K562 (cell line): ENCODE results near the gene BAIAP2L2. TPM values are rescaled to one million over a fixed set of nuclear protein-coding genes. Genes with fewer than 3 reads are reported as not detected.

Source experiments
- ATAC-seq: fragments of 200-7000 bp; cut with Tn5 transposase; 3 replicates; pipeline ENCODE4 v1.9.1; 2020; ENCODE audit warnings: moderate library complexity
- BruUV-seq: library from RNA; stranded (reverse); fragments of 400-500 nt; replicated peaks from 2 replicates; lab custom pipeline; 2021; lab: Mats Ljungman, UMichigan
- CTCF ChIA-PET: fragments of 300-600 bp; formaldehyde crosslinking; extraction: SDS; loops from one replicate; lab custom pipeline; 2021; ENCODE audit warnings: low intra/inter-chr PET ratio; lab: Yijun Ruan, JAX
- POLR2A ChIA-PET: fragments of 300-600, 350-650 bp; sonication (Branson Sonifier 250); formaldehyde crosslinking; extraction: SDS; loops from one replicate; lab custom pipeline; 2021; ENCODE audit warnings: antibody characterized with exemption, inconsistent platforms; lab: Yijun Ruan, JAX
- DNase-seq, 4 experiments: peaks; one replicate each; pipeline versions ENCODE4 v3.0.0 to v3.0.0-alpha.2; 2011 to 2018; ENCODE audit warnings: low spot score in 3 of 4, mixed read lengths in 3 of 4; ENCODE audit errors: extremely low read depth in 1 of 4
- FAIRE-seq: peaks from 2 replicates; lab custom pipeline; 2011; peaks lifted over from hg19 to GRCh38; lab: Jason Lieb, UNC
- H2AFZ ChIP-seq: 2 replicates; pipeline ENCODE4 v1.6.0; 2011; ENCODE audit warnings: low read depth, low read length, control low read depth, inconsistent platforms
- H3K27ac ChIP-seq: fragments of 200-600 bp; 3 replicates; pipeline ENCODE4 v1.8.0; 2011; ENCODE audit warnings: low read depth, mild to moderate bottlenecking, control low read depth, inconsistent platforms, low read length, moderate library complexity, mixed read lengths; ENCODE audit errors: extremely low read depth
- H3K27me3 ChIP-seq, 2 experiments: fragments of 300-600 bp in 1 of 2; 2 replicates in 1 of 2; 3 replicates in 1 of 2; pipeline versions ENCODE4 v1.6.0 to v1.8.0; 2011; ENCODE audit warnings: inconsistent platforms in 2 of 2, low read length in 2 of 2, mild to moderate bottlenecking in 1 of 2, mixed read lengths in 1 of 2, moderate library complexity in 1 of 2; ENCODE audit not compliant: control insufficient read depth in 2 of 2, insufficient read depth in 2 of 2
- H3K36me3 ChIP-seq: fragments of 300-600 bp; 3 replicates; pipeline ENCODE4 v1.8.0; 2011; ENCODE audit warnings: mild to moderate bottlenecking, low read length, inconsistent platforms; ENCODE audit not compliant: control insufficient read depth, insufficient read depth
- H3K4me1 ChIP-seq, 2 experiments: fragments of 200-600 bp in 1 of 2; replicated peaks in 1 of 2; 2 replicates in 1 of 2; 3 replicates in 1 of 2; pipeline versions ENCODE4 v1.5.1 to v1.8.0; 2011; ENCODE audit warnings: inconsistent platforms in 2 of 2, low read length in 2 of 2, mild to moderate bottlenecking in 1 of 2, mixed read lengths in 1 of 2, moderate library complexity in 1 of 2; ENCODE audit not compliant: control insufficient read depth in 2 of 2, insufficient read depth in 2 of 2
- H3K4me2 ChIP-seq: 2 replicates; pipeline ENCODE4 v1.6.1; 2011; ENCODE audit warnings: low read length, control low read depth, inconsistent platforms, mixed read lengths; ENCODE audit not compliant: insufficient read depth
- H3K4me3 ChIP-seq: fragments of 200-600 bp; sonication (generic), shearing (Covaris generic); 2 replicates; pipeline ENCODE4 v1.5.1; 2016; ENCODE audit warnings: control low read depth, inconsistent platforms
- H3K79me2 ChIP-seq: fragments of 200-600 bp; 3 replicates; pipeline ENCODE4 v1.8.0; 2011; ENCODE audit warnings: low read length, inconsistent platforms; ENCODE audit not compliant: control insufficient read depth, insufficient read depth
- H3K9ac ChIP-seq, 2 experiments: 2 replicates each; pipeline versions ENCODE4 v1.6.0 to v1.6.1; 2011; ENCODE audit warnings: low read depth in 2 of 2, low read length in 2 of 2, control low read depth in 1 of 2, inconsistent platforms in 1 of 2, mild to moderate bottlenecking in 1 of 2, mixed read lengths in 1 of 2; ENCODE audit not compliant: insufficient read depth in 1 of 2
- H3K9me1 ChIP-seq: one replicate; pipeline ENCODE4 v1.6.0; 2011; ENCODE audit warnings: inconsistent platforms, mild to moderate bottlenecking, low read length, moderate library complexity; ENCODE audit not compliant: control insufficient read depth, insufficient read depth
- H3K9me3 ChIP-seq: replicated peaks from 2 replicates; pipeline ENCODE4 v1.5.1; 2011; ENCODE audit warnings: low read depth, low read length, inconsistent platforms; ENCODE audit not compliant: control insufficient read depth, insufficient read depth
- H4K20me1 ChIP-seq: replicated peaks from 2 replicates; pipeline ENCODE4 v1.6.1; 2011; ENCODE audit warnings: low read length, inconsistent platforms, mixed read lengths; ENCODE audit not compliant: control insufficient read depth, insufficient read depth
- CCAR2 ChIP-seq: fragments of 200-400 bp; formaldehyde crosslinking; IDR thresholded peaks from 2 replicates; pipeline ENCODE4 v1.6.1; 2017; ENCODE audit warnings: mild to moderate bottlenecking, low read depth, low read length
- CEBPB ChIP-seq: fragments of 450-650 bp; IDR thresholded peaks from 2 replicates; pipeline ENCODE4 v1.6.1; 2016; ENCODE audit warnings: missing genetic modification characterization, missing compliant biosample characterization
- KDM4B ChIP-seq, 2 experiments: fragments of 450-650 bp in 1 of 2; sonication (generic) in 1 of 2; IDR thresholded peaks; 2 replicates each; pipeline ENCODE4 v1.6.1; 2016 to 2017; ENCODE audit warnings: borderline replicate concordance in 2 of 2, antibody characterized with exemption in 1 of 2, low read depth in 1 of 2, mild to moderate bottlenecking in 1 of 2
- RAD51 ChIP-seq: fragments of 450-650 bp; IDR thresholded peaks from 2 replicates; pipeline ENCODE4 v1.7.1; 2016; ENCODE audit warnings: low read depth, mild to moderate bottlenecking, borderline replicate concordance
- ZNF668 ChIP-seq: fragments of 250-450 bp; sonication (Bioruptor Pico); IDR thresholded peaks from 2 replicates; pipeline ENCODE4 v1.8.0; 2022; ENCODE audit warnings: mild to moderate bottlenecking, inconsistent platforms
- WGBS: fragments of 100-300 bp; shearing (Covaris generic); methylation state at CpG from one replicate; pipeline ENCODE4 v1.1.6; 2016; ENCODE audit warnings: low coverage, mixed read lengths; ENCODE audit not compliant: insufficient coverage; ENCODE audit errors: missing lambda C conversion rate; 5-methylcytosine and 5-hydroxymethylcytosine counted together
- in situ Hi-C: fragments of 300-500 bp; cut with MboI; formaldehyde crosslinking; loops from 4 replicates; pipeline ENCODE4 v1.15.0; 2018; ENCODE audit warnings: inconsistent platforms, mixed read lengths
- intact Hi-C: fragments of 100-400 bp; cut with micrococcal nuclease; formaldehyde crosslinking; loops from 2 replicates; pipeline ENCODE4 v1.14.2; 2022
- polyA plus RNA-seq, 8 experiments: library from polyadenylated mRNA; depleted of rRNA in 4 of 8; stranded (reverse) in 5 of 8; unstranded in 3 of 8; fragments of >200 nt; fragmentation: Nextera tagmentation in 2 of 8; fragmentation: Illumina TruSeq in 1 of 8; extraction: Ambion mirVana in 2 of 8; extraction: Trizol in 1 of 8; gene quantifications; 2 replicates each; pipeline versions ENCODE4 v1.2.1 to v1.2.3, GENCODE V29; 2011 to 2014; ENCODE audit warnings: inconsistent platforms in 1 of 8, missing spikeins in 1 of 8
- total RNA-seq, 7 experiments: library from RNA; depleted of rRNA in 6 of 7; stranded (reverse); fragments of >200 nt in 6 of 7; fragmentation: Illumina TruSeq in 2 of 7; extraction: Trizol in 2 of 7; gene quantifications; 2 replicates each; pipeline versions ENCODE4 v1.2.1 to v1.2.3, GENCODE V29; 2011 to 2021; ENCODE audit warnings: low replicate concordance in 1 of 7
- TF ChIP-seq, protein P1 (sequence below): sonication (generic); formaldehyde crosslinking; IDR thresholded peaks from 2 replicates; pipeline ENCODE4 v1.8.0; 2023; ENCODE audit warnings: mild to moderate bottlenecking, missing genetic modification reagents
- TF ChIP-seq, protein P2 (sequence below): fragments of 200-800 bp; sonication (Bioruptor generic); IDR thresholded peaks from 2 replicates; pipeline ENCODE4 v1.6.1; 2016; ENCODE audit warnings: missing genetic modification characterization, missing compliant biosample characterization
- TF ChIP-seq, protein P3 (sequence below): sonication (generic); formaldehyde crosslinking; IDR thresholded peaks from 2 replicates; pipeline ENCODE4 v1.8.0; 2023; ENCODE audit warnings: missing genetic modification reagents, mild to moderate bottlenecking, borderline replicate concordance

The BAIAP2L2 gene
- total and polyA plus RNA-seq, 9 of the 15 experiments (the other 6 are each of a cell fraction or from before 2014, with no cell fraction given), result 0.04 to 0.22 (median 0.07) TPM; not detected in 4

DNA sequence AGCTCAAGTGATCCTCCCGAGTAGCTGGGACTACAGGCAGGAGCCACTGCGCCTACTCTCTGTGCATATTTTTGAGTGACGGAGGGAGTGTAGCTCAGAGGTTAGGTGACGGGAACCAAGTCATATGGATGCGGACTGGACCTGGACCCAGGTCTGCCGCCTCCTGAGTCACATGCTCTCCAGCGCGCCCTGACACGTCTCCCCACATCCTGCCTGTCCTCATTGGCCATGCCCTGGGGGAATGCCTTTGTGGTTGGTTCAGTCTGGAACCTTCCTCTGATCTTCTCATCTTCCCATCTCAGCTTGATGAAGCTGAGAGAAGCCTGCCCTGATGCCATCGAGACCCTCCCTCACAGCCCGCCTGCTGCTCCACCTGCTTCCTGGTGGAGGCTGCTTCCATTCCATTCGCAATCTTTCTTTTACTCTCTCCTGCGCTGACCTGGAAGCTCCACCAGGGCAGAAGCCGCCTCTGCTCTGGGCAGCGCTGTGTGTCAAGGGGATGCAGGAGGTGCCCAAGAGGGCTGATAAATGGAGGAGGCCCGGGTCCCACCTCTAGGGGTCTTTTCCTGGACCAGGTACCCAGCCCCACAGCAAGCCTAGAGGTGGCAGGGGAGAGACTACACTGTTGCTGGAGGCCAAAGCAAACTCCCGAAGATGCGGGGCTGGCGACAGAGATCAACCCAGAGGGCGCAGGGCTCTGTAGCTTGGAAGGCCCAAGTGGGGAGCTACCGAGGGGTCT is 13.9 kb upstream of the BAIAP2L2 start:
- Histone ChIP-seq H3K4me3 (no peak overlapping the region), H3K9me1 (peaks cover 3% of the 10 kb centered on the region), H4K20me1 (no peaks in the 10 kb centered on the region), H3K27ac (no peak overlapping the region), H3K4me1 (peaks cover 18 to 50% of the 10 kb centered on the region in 2 experiments), H3K36me3 (no peaks in the 10 kb centered on the region), H3K4me2 (no peak overlapping the region), H2AFZ (no peak overlapping the region), H3K9ac (no peak overlapping the region), H3K79me2 (no peaks in the 10 kb centered on the region), H3K27me3 (no peaks in the 10 kb centered on the region), H3K9me3 (no peaks in the 10 kb centered on the region)
- POLR2A ChIA-PET, result interaction anchor here (0.6 to 0.8 kb wide), 2 partner anchors 70 to 77 kb away, joined by 3 read pairs; partner anchors contain the start of gene MAFF
- CTCF ChIA-PET, result no interaction called here
- FAIRE-seq (no peak), DNase-seq (no peak), ATAC-seq (no peak)
- in situ Hi-C loops, result no loop called here
- intact Hi-C loops, result no loop called here
- no TSS peak for BruUV-seq
- WGBS, result 76% methylated on average over 19 of the region's 21 CpGs
- TF ChIP-seq, protein P1, sequence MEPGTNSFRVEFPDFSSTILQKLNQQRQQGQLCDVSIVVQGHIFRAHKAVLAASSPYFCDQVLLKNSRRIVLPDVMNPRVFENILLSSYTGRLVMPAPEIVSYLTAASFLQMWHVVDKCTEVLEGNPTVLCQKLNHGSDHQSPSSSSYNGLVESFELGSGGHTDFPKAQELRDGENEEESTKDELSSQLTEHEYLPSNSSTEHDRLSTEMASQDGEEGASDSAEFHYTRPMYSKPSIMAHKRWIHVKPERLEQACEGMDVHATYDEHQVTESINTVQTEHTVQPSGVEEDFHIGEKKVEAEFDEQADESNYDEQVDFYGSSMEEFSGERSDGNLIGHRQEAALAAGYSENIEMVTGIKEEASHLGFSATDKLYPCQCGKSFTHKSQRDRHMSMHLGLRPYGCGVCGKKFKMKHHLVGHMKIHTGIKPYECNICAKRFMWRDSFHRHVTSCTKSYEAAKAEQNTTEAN (CRISPR knock-in tag), result no peak
- TF ChIP-seq CCAR2 (no peak), RAD51 (no peak), KDM4B (IDR thresholded peaks at IDR 0.05; ENCODE audit: borderline replicate concordance in 2 of 2, low read depth in 1 of 2) (no peak), ZNF668 (CRISPR knock-in tag) (no peak), CEBPB (no peak)
- TF ChIP-seq, protein P2, sequence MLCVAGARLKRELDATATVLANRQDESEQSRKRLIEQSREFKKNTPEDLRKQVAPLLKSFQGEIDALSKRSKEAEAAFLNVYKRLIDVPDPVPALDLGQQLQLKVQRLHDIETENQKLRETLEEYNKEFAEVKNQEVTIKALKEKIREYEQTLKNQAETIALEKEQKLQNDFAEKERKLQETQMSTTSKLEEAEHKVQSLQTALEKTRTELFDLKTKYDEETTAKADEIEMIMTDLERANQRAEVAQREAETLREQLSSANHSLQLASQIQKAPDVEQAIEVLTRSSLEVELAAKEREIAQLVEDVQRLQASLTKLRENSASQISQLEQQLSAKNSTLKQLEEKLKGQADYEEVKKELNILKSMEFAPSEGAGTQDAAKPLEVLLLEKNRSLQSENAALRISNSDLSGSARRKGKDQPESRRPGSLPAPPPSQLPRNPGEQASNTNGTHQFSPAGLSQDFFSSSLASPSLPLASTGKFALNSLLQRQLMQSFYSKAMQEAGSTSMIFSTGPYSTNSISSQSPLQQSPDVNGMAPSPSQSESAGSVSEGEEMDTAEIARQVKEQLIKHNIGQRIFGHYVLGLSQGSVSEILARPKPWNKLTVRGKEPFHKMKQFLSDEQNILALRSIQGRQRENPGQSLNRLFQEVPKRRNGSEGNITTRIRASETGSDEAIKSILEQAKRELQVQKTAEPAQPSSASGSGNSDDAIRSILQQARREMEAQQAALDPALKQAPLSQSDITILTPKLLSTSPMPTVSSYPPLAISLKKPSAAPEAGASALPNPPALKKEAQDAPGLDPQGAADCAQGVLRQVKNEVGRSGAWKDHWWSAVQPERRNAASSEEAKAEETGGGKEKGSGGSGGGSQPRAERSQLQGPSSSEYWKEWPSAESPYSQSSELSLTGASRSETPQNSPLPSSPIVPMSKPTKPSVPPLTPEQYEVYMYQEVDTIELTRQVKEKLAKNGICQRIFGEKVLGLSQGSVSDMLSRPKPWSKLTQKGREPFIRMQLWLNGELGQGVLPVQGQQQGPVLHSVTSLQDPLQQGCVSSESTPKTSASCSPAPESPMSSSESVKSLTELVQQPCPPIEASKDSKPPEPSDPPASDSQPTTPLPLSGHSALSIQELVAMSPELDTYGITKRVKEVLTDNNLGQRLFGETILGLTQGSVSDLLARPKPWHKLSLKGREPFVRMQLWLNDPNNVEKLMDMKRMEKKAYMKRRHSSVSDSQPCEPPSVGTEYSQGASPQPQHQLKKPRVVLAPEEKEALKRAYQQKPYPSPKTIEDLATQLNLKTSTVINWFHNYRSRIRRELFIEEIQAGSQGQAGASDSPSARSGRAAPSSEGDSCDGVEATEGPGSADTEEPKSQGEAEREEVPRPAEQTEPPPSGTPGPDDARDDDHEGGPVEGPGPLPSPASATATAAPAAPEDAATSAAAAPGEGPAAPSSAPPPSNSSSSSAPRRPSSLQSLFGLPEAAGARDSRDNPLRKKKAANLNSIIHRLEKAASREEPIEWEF (CRISPR knock-in tag), result no peak
- TF ChIP-seq, protein P3, sequence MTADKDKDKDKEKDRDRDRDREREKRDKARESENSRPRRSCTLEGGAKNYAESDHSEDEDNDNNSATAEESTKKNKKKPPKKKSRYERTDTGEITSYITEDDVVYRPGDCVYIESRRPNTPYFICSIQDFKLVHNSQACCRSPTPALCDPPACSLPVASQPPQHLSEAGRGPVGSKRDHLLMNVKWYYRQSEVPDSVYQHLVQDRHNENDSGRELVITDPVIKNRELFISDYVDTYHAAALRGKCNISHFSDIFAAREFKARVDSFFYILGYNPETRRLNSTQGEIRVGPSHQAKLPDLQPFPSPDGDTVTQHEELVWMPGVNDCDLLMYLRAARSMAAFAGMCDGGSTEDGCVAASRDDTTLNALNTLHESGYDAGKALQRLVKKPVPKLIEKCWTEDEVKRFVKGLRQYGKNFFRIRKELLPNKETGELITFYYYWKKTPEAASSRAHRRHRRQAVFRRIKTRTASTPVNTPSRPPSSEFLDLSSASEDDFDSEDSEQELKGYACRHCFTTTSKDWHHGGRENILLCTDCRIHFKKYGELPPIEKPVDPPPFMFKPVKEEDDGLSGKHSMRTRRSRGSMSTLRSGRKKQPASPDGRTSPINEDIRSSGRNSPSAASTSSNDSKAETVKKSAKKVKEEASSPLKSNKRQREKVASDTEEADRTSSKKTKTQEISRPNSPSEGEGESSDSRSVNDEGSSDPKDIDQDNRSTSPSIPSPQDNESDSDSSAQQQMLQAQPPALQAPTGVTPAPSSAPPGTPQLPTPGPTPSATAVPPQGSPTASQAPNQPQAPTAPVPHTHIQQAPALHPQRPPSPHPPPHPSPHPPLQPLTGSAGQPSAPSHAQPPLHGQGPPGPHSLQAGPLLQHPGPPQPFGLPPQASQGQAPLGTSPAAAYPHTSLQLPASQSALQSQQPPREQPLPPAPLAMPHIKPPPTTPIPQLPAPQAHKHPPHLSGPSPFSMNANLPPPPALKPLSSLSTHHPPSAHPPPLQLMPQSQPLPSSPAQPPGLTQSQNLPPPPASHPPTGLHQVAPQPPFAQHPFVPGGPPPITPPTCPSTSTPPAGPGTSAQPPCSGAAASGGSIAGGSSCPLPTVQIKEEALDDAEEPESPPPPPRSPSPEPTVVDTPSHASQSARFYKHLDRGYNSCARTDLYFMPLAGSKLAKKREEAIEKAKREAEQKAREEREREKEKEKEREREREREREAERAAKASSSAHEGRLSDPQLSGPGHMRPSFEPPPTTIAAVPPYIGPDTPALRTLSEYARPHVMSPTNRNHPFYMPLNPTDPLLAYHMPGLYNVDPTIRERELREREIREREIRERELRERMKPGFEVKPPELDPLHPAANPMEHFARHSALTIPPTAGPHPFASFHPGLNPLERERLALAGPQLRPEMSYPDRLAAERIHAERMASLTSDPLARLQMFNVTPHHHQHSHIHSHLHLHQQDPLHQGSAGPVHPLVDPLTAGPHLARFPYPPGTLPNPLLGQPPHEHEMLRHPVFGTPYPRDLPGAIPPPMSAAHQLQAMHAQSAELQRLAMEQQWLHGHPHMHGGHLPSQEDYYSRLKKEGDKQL (CRISPR knock-in tag), result no peak
